BLaER1 (cell line): ENCODE results near the gene JAZF1.

Experiments
- H3K27ac ChIP-seq: shearing (Covaris generic); formaldehyde crosslinking; 2 replicates; pipeline ENCODE4 v1.8.1; 2022
- H3K27me3 ChIP-seq: shearing (Covaris generic); formaldehyde crosslinking; 2 replicates; pipeline ENCODE4 v1.8.1; 2022
- H3K36me3 ChIP-seq: shearing (Covaris generic); formaldehyde crosslinking; 2 replicates; pipeline ENCODE4 v1.8.1; 2022
- H3K4me1 ChIP-seq: shearing (Covaris generic); formaldehyde crosslinking; 2 replicates; pipeline ENCODE4 v1.8.1; 2022
- H3K4me2 ChIP-seq: shearing (Covaris generic); formaldehyde crosslinking; 2 replicates; pipeline ENCODE4 v1.8.1; 2022
- H3K4me3 ChIP-seq: shearing (Covaris generic); formaldehyde crosslinking; 2 replicates; pipeline ENCODE4 v1.8.1; 2022
- H3K9ac ChIP-seq: shearing (Covaris generic); formaldehyde crosslinking; 2 replicates; pipeline ENCODE4 v1.8.1; 2022
- H3K9me3 ChIP-seq: shearing (Covaris generic); formaldehyde crosslinking; 2 replicates; pipeline ENCODE4 v1.8.1; 2022
- H4K20me1 ChIP-seq: shearing (Covaris generic); formaldehyde crosslinking; 2 replicates; pipeline ENCODE4 v1.8.1; 2022
- Cebpa-rat ChIP-seq: shearing (Covaris generic); IDR thresholded peaks from 2 replicates; pipeline ENCODE4 v1.8.1; 2022

JAZF1 gene

GRCh38 chr7:28192786-28193585, 12.4 kb upstream of the JAZF1 start:
- TF ChIP-seq Cebpa-rat: no peak
- H4K20me1 ChIP-seq: no peaks in the 10 kb centered on the region
- no peak overlapping the region for H3K9ac ChIP-seq
- no peak overlapping the region for H3K4me2 ChIP-seq
- H3K27me3 ChIP-seq: no peaks in the 10 kb centered on the region
- H3K4me3 ChIP-seq: no peak overlapping the region
- no peaks in the 10 kb centered on the region for H3K9me3 ChIP-seq
- H3K27ac ChIP-seq: no peak overlapping the region
- no peaks in the 10 kb centered on the region for H3K36me3 ChIP-seq
- H3K4me1 ChIP-seq: no peaks in the 10 kb centered on the region

DNA sequence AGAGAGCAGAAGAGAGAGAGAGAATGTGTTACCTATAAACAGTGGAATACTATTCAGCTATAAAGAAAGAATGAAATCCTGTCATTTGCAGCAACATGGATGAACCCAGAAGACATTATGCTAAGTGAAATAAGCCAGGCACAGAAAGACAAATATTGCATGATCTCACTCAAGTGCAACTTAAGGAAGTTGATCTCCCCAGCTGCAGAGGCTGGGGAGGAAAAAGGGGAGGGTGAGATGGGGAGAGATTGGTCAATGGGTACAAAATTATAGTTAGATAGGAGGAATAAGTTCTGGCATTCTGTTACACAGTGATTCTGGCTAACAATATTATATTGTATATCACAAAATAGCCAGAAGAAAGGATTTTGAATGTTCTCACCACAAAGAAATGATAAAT, 11.2 kb upstream of the JAZF1 start:
- no peaks in the 10 kb centered on the region for H3K36me3 ChIP-seq
- no peaks in the 10 kb centered on the region for H4K20me1 ChIP-seq
- no peak for TF ChIP-seq Cebpa-rat
- H3K4me3 ChIP-seq: no peak overlapping the region
- H3K4me1 ChIP-seq: no peaks in the 10 kb centered on the region
- H3K27ac ChIP-seq: no peak overlapping the region
- no peak overlapping the region for H3K4me2 ChIP-seq
- H3K9me3 ChIP-seq: no peaks in the 10 kb centered on the region
- H3K9ac ChIP-seq: no peak overlapping the region
- H3K27me3 ChIP-seq: no peaks in the 10 kb centered on the region

- H3K4me2 ChIP-seq: no peak overlapping the region
These were observed 10.6 kb upstream of the JAZF1 start for GRCh38 chr7:28191184-28191583.

DNA sequence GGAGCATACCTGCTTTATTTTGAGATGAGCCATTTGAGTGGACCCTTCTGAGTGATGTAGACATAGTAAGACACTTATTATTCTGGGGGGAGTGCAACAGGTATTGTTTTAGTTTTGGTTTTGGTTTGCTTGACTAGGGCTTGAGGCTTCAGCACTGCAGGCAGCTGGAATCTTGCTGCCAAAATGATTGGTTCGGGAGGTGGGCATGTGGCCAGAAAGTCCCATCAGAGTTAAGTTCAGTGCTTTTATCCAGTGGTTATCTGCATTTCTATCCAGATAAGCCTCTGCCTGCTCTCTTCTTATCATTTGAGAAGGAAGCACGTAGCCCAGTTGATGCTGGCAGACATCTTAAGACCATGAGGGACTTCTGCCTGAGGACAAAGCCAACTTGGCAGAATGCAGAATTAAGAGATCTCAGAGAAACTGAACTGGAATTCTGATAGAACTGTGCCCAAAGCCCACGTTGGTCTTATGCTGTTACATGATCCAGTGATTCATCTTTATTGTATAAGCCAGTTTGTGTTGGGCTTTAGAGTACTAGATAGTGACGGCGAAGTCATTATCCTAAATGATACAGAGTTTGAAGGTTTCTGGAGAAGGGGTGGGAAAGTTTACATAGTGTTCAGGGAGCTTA, 9.6 kb upstream of the JAZF1 start:
- Histone ChIP-seq H3K36me3 (no peaks in the 10 kb centered on the region), H3K4me3 (no peak overlapping the region), H3K9ac (no peak overlapping the region), H3K27me3 (no peaks in the 10 kb centered on the region), H3K9me3 (no peaks in the 10 kb centered on the region), H3K4me1 (no peaks in the 10 kb centered on the region), H3K27ac (no peak overlapping the region), H4K20me1 (no peaks in the 10 kb centered on the region), H3K4me2 (no peak overlapping the region)
- TF ChIP-seq Cebpa-rat: no peak

More at GRCh38 chr7:28191184-28191583, 10.6 kb upstream of the JAZF1 start:
- TF ChIP-seq Cebpa-rat: no peak
- Histone ChIP-seq H4K20me1 (no peaks in the 10 kb centered on the region), H3K9me3 (no peaks in the 10 kb centered on the region), H3K9ac (no peak overlapping the region), H3K27ac (no peak overlapping the region), H3K4me1 (no peaks in the 10 kb centered on the region), H3K27me3 (no peaks in the 10 kb centered on the region), H3K36me3 (no peaks in the 10 kb centered on the region), H3K4me3 (no peak overlapping the region)

GRCh38 chr7:28187012-28187411, 6.4 kb upstream of the JAZF1 start:
- no peaks in the 10 kb centered on the region for H3K9me3 ChIP-seq
- no peaks in the 10 kb centered on the region for H3K36me3 ChIP-seq
- no peaks in the 10 kb centered on the region for H3K27me3 ChIP-seq
- no peaks in the 10 kb centered on the region for H4K20me1 ChIP-seq
- no peak overlapping the region for H3K4me2 ChIP-seq
- no peak for TF ChIP-seq Cebpa-rat
- peaks cover 11% of the 10 kb centered on the region; the same call in 1 of the 2 replicates for H3K4me1 ChIP-seq
- H3K27ac ChIP-seq: no peak overlapping the region
- H3K4me3 ChIP-seq: no peak overlapping the region
- H3K9ac ChIP-seq: no peak overlapping the region

DNA sequence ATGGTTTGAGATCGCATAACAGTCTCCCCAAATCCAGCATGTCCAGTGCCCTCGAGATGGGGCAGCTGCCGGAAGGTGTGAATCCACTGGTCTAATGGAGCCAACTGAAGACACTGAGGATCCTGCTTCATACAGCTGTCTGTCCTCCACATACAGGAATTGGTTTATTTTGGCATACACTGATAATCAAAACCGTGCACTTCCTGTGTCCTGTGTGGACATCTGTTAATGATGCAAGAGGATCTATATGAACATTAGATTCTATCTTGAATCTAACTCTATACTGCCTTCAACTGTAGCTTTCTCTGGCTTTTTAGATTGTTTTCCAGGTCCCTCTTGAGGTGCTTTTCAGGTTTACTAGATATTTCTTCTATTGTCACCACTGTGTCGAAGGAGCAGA, 3.0 kb upstream of the JAZF1 start:
- Histone ChIP-seq H3K4me1 (peaks cover 30% of the 10 kb centered on the region), H3K4me3 (no peak overlapping the region), H3K4me2 (no peak overlapping the region), H3K9ac (no peak overlapping the region), H3K27me3 (no peaks in the 10 kb centered on the region), H3K27ac (no peak overlapping the region), H3K9me3 (no peaks in the 10 kb centered on the region), H4K20me1 (0 out of 2 replicates have a peak, but pooled peaks cover 8% of the 10 kb centered on the region), H3K36me3 (no peaks in the 10 kb centered on the region)
- TF ChIP-seq Cebpa-rat: no peak

DNA sequence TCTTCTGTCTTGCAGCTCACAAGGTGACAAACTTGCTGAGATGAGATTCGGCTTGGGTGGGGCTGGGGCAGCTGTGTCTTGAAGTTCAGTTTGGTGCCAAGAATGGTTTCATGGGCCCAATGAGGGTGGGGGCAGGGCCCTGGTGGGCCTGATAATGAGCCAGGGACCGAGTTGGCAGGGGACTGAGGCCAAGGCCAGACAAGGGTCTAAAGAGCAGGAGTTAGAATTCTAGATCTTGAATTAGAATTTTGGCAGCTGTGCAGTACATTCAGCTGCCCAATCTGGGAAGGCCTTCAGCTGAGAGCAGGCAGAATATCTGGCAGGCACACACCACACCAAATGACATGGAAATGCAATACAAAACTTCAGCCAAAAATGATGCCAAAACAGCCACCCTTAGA, 1.5 kb upstream of the JAZF1 start:
- H3K9ac ChIP-seq: no peak overlapping the region
- no peaks in the 10 kb centered on the region for H3K27me3 ChIP-seq
- no peak for TF ChIP-seq Cebpa-rat
- H3K4me2 ChIP-seq: peak overlapping the region; percentile 0; the same call in 1 of the 2 replicates
- no peak overlapping the region for H3K27ac ChIP-seq
- no peaks in the 10 kb centered on the region for H3K9me3 ChIP-seq
- H3K4me1 ChIP-seq: peaks cover 31% of the 10 kb centered on the region
- H3K36me3 ChIP-seq: no peaks in the 10 kb centered on the region
- 0 out of 2 replicates have a peak, but pooled peaks cover 10% of the 10 kb centered on the region for H4K20me1 ChIP-seq
- H3K4me3 ChIP-seq: no peak overlapping the region

- H3K36me3 ChIP-seq: no peaks in the 10 kb centered on the region
- no peak overlapping the region for H3K9ac ChIP-seq
- H4K20me1 ChIP-seq: 0 out of 2 replicates have a peak, but pooled peaks cover 15% of the 10 kb centered on the region
- H3K27ac ChIP-seq: no peak overlapping the region
- no peak overlapping the region; the same call in 1 of the 2 replicates for H3K4me3 ChIP-seq
- no peaks in the 10 kb centered on the region for H3K27me3 ChIP-seq
- no peak for TF ChIP-seq Cebpa-rat
- peak overlapping the region; percentile 80; the same call in 1 of the 2 replicates for H3K4me2 ChIP-seq
- H3K4me1 ChIP-seq: peaks cover 31% of the 10 kb centered on the region
- no peaks in the 10 kb centered on the region for H3K9me3 ChIP-seq
These were observed 821 bp upstream of the JAZF1 start for GRCh38 chr7:28181416-28181815.

DNA sequence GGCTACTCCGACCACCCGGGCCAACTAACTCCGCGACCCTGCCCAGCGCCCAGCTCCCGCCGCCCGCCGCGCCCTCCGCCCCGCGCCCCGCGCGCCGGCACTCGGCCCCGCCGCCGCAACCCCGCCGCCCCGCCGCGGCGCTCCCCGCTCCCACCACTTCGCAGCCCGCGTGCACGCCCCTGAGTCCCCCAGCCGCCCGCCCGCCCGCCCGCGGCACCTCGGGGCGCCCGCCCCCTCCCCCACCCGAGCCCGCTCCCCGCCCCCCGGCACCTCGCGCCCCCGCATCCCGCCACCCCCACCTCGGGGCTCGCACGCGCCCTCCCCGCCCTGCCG, 598 bp downstream of the JAZF1 start:
- H3K36me3 ChIP-seq: no peaks in the 10 kb centered on the region
- H3K9ac ChIP-seq: peak overlapping the region; percentile 77
- no peak for TF ChIP-seq Cebpa-rat
- H3K27ac ChIP-seq: no peak overlapping the region
- 0 out of 2 replicates have a peak, but pooled peaks cover 25% of the 10 kb centered on the region for H4K20me1 ChIP-seq
- H3K4me3 ChIP-seq: peak overlapping the region; percentile 74
- H3K27me3 ChIP-seq: no peaks in the 10 kb centered on the region
- H3K4me1 ChIP-seq: peaks cover 31% of the 10 kb centered on the region
- H3K4me2 ChIP-seq: no peak overlapping the region
- no peaks in the 10 kb centered on the region for H3K9me3 ChIP-seq
